Right hindlimb (tissue), 1 donor: ENCODE results near the gene N4BP2.
"Not testable (repeated sequence)": the region's sequence is repeated elsewhere in the genome, so short reads cannot be mapped to it uniquely, and the experiment has no call there.

Source experiments
- DNase-seq: peaks from one replicate; pipeline ENCODE4 v3.0.0-alpha.2; 2018

Gene N4BP2

GRCh38 chr4:40056716-40057585 is at the start of gene N4BP2:
Gene N4BP2 (plus strand): TSS chr4:40056850. CDS start chr4:40097341, 40,491 bp downstream.
- peak; percentile 91 for DNase-seq

- no peak for DNase-seq
Measured at GRCh38 chr4:40016007-40016406, 40.6 kb upstream of the N4BP2 start.

DNA sequence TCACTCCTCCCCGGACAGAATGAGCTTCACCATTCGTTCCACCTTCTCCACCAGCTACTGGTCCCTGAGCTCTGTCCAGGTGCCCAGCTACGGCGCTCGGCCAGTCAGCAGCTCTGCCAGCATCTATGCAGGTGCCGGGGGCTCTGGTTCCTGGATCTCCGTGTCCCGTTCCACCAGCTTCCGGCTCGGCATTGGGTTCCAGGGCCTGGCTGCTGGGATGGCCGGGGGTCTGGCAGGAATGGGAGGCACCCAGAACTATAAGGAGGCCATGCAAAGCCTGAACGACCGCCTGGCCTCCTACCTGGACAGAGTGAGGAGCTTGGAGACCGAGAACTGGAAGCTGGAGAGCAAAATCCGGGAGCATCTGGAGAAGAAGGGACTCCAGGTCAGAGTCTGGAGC is 36.4 kb upstream of the N4BP2 start:
- DNase-seq = no peak

DNA sequence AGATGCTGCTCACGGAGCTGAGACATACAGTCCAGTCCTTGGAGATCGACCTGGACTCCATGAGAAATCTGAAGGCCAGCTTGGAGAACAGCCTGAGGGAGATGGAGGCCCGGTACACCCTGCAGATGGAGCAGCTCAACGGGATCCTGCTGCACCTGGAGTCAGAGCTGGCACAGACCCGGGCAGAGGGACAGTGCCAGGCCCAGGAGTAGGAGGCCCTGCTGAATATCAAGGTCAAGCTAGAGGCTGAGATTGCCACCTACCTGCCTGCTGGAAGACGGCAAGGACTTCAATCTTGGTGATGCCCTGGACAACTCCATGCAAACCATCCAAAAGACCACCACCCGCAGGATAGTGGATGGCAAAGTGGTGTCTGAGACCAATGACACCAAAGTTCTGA is 35.5 kb upstream of the N4BP2 start:
- DNase-seq = not testable (repeated sequence)

GRCh38 chr4:40024049-40024448 is 32.6 kb upstream of the N4BP2 start:
- not testable (repeated sequence) for DNase-seq

- no peak for DNase-seq
Measured at GRCh38 chr4:40032785-40033184, 23.9 kb upstream of the N4BP2 start.

DNA sequence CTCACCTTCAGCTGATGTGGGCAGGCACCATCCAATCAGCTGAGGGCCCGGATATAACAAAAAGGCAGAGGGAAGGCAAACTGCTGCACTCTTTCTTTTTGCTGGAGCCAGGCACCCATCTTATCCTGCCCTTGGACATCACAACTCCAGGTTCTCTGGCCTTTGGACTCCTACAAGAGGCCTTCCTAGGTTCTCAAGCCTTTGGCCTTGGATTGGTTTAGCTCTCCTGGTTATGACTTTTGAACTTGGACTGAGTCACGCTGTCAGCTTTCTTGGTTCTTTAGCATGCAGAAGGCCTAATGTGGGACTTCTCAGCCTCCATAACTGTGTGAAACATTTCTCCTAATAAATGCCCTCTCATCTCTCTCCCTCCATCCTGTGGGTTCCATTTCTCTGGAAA is 23.0 kb upstream of the N4BP2 start:
- no peak for DNase-seq

GRCh38 chr4:40038977-40039376 is 17.7 kb upstream of the N4BP2 start:
- DNase-seq = no peak

DNA sequence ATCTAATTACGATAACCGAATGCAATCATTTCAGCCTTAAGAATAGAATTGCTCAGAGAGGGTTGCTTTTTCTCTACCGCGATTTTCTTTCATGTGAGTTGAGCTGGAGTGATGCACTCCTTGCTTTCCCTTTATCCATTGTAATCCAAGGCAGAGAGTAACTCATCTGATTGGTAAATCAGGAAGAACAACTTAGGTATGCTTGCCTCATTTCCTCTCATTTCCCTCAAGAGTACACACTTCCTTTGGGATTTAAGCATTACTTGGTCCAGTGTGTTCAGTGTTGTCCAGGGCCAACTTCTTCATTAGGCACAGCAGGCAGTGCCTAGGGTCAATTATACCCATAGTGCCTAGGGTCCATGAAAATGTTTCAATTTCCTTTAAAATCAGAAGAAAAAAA is 15.7 kb upstream of the N4BP2 start:
- no peak for DNase-seq

DNA sequence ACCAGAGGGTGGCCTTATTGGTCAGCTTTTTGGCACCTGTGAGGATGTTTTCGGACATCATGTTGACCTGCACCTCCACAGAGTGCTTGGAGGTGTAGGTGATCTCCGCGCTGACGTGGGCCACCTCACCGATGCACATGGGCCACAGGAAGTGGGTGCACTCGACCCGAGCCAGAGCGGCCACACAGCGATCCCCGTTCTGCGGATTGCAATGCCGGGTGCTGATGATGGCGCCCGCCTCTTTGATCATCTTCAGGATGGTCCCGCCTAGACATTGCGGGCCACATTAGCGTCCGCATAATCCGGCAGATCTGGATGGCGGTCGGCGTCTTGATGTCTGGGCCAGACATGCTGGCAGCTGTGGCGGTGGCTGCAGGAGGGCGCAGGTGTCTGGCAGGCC is 12.9 kb upstream of the N4BP2 start:
- DNase-seq = no peak

DNA sequence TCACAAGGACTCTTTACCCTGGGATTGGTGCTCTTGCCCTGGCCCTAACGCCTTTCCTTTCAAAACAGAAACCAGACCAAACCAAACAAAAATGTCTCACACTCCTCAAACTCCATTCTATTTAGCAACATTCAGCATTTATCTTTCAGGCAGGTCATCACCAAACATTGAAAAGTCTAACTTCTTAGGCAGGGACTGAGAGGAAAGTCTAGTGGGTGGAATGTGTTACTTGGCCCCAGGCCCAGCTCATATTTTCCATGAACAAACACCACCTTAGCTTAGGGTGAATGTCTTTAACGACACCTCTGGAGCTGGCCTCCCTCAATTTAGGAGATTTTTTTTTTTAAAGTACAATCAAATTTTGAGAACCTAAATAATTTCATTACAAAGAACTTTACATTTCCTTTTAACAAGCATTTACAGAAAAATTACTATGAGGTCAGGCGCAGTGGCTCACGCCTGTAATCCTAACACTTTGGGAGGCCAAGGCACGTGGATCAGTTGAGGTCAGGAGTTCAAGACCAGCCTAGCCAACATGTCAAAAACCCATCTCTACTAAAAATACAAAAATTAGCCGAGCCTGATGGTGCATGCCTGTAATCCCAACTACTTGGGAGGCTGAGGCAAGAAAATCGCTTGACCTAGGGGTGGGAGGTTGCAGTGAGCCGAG is 10.2 kb upstream of the N4BP2 start:
- peak; percentile 32 for DNase-seq

DNA sequence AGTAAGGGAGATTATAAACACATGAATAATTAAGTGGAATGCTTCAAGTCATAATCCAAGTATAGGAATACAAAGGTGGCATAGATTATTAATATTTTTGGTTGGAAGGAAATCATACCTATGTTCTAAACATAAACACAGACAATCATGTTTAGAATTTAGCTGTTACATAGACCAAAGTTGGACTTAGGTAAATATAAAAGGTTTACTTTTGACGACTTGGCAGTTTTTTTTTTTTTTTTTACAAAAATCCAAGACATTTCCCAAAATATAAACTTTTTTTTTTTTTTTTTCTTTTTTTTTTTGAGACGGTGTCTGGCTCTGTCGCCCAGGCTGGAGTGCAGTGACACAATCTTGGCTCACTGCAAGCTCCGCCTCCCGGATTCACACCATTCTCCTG is 3.5 kb upstream of the N4BP2 start:
- DNase-seq = no peak

DNA sequence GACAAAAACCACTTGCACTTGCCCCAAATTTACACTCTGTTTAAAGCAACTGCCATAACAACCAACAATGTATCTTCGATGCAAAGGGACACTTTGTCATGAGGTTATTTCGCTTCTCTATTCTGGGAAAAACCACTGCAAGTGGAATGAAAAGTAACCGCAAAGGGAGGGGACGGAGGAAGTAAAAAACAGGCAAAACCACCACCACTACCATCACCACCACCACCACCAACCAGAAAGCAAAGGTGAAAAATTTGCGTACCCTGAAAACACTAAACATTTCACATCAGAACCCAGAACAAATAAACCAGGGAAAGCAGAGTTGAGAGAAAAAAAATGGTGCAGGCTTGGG is 1.2 kb upstream of the N4BP2 start:
- no peak for DNase-seq

DNA sequence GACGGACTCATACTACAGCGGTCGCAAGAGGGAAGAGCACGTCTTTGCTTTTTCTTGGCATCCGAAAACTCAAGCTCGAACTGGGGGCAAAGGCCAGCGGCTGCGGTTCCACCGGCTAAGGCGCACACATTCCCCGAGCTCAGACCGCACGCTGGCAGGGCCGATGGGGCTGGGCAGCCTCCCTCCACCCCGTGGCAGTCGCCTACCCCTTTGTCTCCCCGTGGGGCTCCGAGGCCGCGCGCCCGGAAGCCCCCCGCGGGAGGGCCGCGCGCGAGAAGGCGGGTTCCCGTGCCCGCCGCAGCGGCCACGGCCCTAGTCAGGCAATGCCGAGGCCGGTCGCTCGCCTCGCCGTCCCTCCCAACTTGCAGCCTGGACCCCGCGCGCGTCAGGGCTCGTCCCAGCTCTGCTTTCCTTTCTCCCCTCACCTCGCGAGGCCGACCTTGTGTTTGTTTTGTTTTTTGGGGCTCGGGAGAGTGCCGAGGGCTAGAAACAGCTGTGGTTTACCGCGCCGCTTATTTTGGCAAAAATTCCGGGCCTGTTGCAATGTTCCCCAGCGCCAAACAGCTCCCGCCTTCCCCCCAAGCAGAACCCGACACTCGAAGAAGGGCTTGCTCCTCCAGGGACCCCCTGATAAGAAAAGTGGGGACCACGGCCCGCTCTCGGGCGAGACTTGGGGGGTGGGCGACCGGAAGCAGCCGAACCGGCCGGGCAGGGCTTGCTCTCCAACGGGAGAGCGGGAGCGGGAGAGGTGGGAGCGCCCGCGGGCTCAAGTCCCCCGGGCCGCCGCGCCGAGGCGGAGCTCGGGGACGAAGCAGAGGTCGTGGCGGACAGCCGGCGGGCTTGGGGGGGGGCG is 561 bp upstream of the N4BP2 start:
- DNase-seq = peak; percentile 91

GRCh38 chr4:40057586-40058091 is 989 bp downstream of the N4BP2 start:
- DNase-seq = peak; percentile 91

- DNase-seq = no peak
Measured at GRCh38 chr4:40058121-40058520, 1.5 kb downstream of the N4BP2 start.

DNA sequence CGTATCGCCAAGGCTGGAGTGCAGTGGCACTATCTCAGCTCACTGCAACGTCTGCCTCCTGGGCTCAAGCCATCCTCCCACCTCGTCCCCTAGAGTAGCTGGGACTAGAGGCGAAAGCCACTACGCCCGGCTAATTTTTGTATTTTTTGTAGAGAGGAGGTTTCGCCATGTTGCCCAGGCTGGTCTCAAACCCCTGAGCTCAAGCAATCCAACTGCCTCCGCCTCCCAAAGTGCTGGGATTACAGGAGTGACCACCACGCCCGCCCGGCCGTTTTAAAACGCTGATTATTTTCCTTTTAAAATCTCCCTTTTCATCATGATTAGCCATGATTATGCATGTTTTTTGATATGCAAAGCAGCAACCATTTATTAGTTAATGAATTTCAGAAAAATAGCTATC is 2.2 kb downstream of the N4BP2 start:
- no peak for DNase-seq

DNA sequence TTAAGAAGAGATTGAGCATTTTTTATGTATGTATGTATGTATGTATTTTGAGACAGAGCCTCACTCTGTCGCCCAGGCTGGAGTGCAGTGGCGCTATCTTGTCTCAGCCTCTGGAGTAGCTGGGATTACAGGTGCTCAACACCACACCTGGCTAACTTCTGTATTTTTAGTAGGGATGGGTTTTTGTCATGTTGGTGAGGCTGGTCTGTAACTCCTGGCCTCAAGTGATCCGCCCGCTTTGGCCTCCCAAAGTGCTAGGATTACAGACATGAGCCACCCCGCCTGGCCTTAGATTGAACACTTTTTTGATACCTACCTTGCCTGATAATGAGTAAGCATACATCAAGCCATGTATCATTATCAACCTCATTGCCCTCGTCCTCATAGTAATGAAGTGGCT is 2.7 kb downstream of the N4BP2 start:
- no peak for DNase-seq

DNA sequence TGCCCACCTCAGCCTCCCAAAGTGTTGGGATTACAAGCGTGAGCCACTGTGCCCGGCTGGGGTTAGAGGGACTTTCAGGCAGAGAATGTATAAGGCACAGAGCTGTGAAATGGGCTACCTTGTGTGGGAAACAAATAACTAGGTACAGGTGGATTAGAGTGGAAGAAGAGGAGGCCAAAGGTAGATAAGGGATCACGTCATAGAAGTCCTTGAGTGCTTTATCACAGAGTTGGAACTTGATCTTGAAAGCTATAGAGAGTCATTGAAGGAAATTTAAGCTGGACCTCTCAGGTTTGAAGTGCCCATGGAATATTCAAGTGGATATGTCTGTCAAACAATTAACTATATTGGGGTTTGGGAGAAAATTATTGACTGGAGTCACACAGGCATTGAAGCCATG is 8.4 kb downstream of the N4BP2 start:
- no peak for DNase-seq

DNA sequence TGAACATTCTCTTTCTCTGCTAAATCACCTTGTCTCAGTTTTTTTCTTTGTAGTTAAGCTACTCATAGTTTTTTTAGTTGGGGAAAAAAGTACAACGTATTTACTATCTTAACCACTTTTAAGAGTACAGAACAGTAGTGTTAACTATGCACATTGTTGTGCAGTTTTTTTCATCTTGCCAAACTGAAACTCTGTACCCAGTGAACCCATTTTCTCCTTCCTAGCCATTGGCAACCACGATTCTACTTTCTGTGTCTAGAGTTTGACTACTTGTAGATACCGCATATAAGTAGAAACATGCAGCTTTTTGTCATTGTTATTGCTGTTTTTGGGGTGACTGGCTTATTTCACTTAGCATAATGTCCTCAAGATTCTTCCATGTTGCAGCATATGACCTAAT is 10.0 kb downstream of the N4BP2 start:
- no peak for DNase-seq

DNA sequence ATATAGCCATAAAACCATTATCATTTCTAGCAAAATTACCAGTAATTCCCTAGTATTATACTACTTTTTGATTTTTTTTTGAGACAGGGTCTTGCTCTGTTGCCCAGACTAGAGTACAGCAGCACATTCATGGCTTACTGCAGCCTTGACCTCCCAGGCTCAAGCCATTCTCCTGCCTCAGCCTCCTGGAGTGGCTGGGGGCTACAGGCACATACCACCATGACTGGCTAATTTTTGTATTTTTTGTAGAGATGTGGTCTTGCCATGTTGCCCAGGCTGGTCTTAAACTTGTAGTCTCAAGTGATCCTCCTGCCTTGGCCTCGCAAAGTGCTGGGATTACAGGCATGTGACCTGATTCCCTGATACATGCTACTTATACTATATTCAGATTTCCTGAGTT is 13.7 kb downstream of the N4BP2 start:
- DNase-seq = no peak

DNA sequence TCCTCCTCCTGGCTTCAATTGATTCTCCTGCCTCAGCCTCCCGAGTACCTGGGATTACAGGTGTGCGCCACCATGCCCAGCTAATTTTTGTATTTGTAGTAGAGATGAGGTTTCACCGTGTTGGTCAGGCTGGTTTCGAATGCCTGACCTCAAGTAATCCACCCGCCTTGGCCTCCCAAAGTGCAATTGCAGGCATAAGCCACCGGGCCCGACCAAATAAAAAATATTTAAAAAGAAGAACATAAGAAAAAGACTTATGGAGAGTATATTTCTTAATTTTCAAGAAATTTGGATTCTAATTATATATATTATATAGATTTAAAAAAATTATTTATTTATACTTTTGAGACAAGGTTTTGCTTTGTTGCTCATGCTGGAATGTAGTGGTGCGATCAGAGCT is 29.8 kb downstream of the N4BP2 start:
- no peak for DNase-seq

- no peak for DNase-seq
Measured at GRCh38 chr4:40087799-40088366, 31.2 kb downstream of the N4BP2 start.
